ENCODE data around the gene FBXW11. TPM values are rescaled to one million over a fixed set of nuclear protein-coding genes. Genes with fewer than 3 reads are reported as not detected.

FBXW11 gene
- polyA plus RNA-seq, 1 donor (not counting 4 experiments of a cell fraction or from before 2014, with no cell fraction given) = 48.4 TPM

- peak overlapping the region; percentile 76 for H3K27ac ChIP-seq (ENCODE audit: control insufficient read depth, insufficient read depth, low read length)
- H3K9me3 ChIP-seq (ENCODE audit: control insufficient read depth, low read depth, low read length) = peaks cover 2% of the 10 kb centered on the region
- peaks cover 3% of the 10 kb centered on the region for H4K20me1 ChIP-seq (ENCODE audit: control insufficient read depth, extremely low read depth, insufficient read depth, low read length)
- H3K4me2 ChIP-seq (ENCODE audit: control insufficient read depth, extremely low read depth, insufficient read depth, low read depth, low read length) = peak overlapping the region; percentile 79
- H3K9ac ChIP-seq (ENCODE audit: control insufficient read depth, extremely low read depth, insufficient read depth, low read length) = peak overlapping the region; percentile 54
- peak overlapping the region in 2 of 3 experiments; percentile 43 to 53 for H3K4me3 ChIP-seq (ENCODE audit: control insufficient read depth in 2 of 3, extremely low read depth in 1 of 3, insufficient read depth in 2 of 3, low read depth in 1 of 3, low read length in 3 of 3)
- no peaks in the 10 kb centered on the region for H3K27me3 ChIP-seq (ENCODE audit: control insufficient read depth, extremely low read depth, insufficient read depth, low read length)
- H3K4me1 ChIP-seq (ENCODE audit: control insufficient read depth, extremely low read depth, insufficient read depth, low read length) = peaks cover 29% of the 10 kb centered on the region
- FAIRE-seq (no peak), DNase-seq (ENCODE audit: low read depth, low spot score) (no peak)
- no peak for TF ChIP-seq EZH2 (IDR thresholded peaks at IDR 0.05; ENCODE audit: low read length)
- TF ChIP-seq, protein P1, sequence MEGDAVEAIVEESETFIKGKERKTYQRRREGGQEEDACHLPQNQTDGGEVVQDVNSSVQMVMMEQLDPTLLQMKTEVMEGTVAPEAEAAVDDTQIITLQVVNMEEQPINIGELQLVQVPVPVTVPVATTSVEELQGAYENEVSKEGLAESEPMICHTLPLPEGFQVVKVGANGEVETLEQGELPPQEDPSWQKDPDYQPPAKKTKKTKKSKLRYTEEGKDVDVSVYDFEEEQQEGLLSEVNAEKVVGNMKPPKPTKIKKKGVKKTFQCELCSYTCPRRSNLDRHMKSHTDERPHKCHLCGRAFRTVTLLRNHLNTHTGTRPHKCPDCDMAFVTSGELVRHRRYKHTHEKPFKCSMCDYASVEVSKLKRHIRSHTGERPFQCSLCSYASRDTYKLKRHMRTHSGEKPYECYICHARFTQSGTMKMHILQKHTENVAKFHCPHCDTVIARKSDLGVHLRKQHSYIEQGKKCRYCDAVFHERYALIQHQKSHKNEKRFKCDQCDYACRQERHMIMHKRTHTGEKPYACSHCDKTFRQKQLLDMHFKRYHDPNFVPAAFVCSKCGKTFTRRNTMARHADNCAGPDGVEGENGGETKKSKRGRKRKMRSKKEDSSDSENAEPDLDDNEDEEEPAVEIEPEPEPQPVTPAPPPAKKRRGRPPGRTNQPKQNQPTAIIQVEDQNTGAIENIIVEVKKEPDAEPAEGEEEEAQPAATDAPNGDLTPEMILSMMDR (optimal IDR thresholded peaks at IDR 0.05 in 1 of 3, IDR thresholded peaks at IDR 0.05 in 1 of 3, conservative IDR thresholded peaks at IDR 0.05 in 1 of 3; ENCODE audit: extremely low read depth in 1 of 3, insufficient read depth in 2 of 3, low read length in 3 of 3) = no peak
- no peaks in the 10 kb centered on the region for H3K9me1 ChIP-seq (ENCODE audit: control insufficient read depth, extremely low read depth, insufficient read depth, low read length)
- dilution Hi-C loops (cut with MboI; ENCODE audit: extremely low pct_ligation_motif_present, low sequenced_read_pairs) = no loop called here
- no peak overlapping the region for H2AFZ ChIP-seq (ENCODE audit: control insufficient read depth, low read length)
- H3K36me3 ChIP-seq (ENCODE audit: control insufficient read depth in 2 of 2, extremely low read depth in 1 of 2, insufficient read depth in 2 of 2, low read length in 2 of 2) = peaks cover 0 to 12% of the 10 kb centered on the region in 2 experiments
- peaks cover 73% of the 10 kb centered on the region for H3K79me2 ChIP-seq (ENCODE audit: control insufficient read depth, insufficient read depth, low read length)
These were observed 16.3 kb downstream of the FBXW11 start for GRCh38 chr5:171989946-171990712.

DNA sequence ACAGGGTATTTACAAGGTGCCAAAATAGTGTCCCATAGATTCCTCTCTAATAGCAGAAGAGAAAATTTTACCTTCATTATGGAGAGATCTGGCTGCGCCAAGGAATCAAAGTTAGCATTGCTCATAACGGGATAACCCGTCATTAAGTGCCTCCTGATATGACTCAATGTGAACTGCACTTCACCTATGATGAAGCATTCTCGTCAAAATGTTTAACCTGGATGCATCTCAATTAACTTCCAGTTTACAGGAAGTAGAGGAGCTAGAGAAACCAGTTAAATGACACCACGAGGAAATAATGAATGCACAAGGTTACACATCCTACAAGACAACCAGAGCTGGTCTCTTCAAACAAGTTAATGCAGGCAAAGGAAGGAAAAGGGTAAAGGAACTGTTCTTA lies 17.2 kb downstream of the FBXW11 start:
- peak; percentile 88 for FAIRE-seq
- Histone ChIP-seq H3K79me2 (ENCODE audit: control insufficient read depth, insufficient read depth, low read length) (peaks cover 70% of the 10 kb centered on the region), H3K4me1 (ENCODE audit: control insufficient read depth, extremely low read depth, insufficient read depth, low read length) (peaks cover 33% of the 10 kb centered on the region), H2AFZ (ENCODE audit: control insufficient read depth, low read length) (no peak overlapping the region), H3K27me3 (ENCODE audit: control insufficient read depth, extremely low read depth, insufficient read depth, low read length) (no peaks in the 10 kb centered on the region), H3K4me2 (ENCODE audit: control insufficient read depth, extremely low read depth, insufficient read depth, low read depth, low read length) (peak overlapping the region; percentile 79), H3K36me3 (ENCODE audit: control insufficient read depth in 2 of 2, extremely low read depth in 1 of 2, insufficient read depth in 2 of 2, low read length in 2 of 2) (peaks cover 0 to 12% of the 10 kb centered on the region in 2 experiments), H3K27ac (ENCODE audit: control insufficient read depth, insufficient read depth, low read length) (peak overlapping the region; percentile 76), H3K9me3 (ENCODE audit: control insufficient read depth, low read depth, low read length) (peaks cover 2% of the 10 kb centered on the region), H3K4me3 (ENCODE audit: control insufficient read depth in 2 of 3, extremely low read depth in 1 of 3, insufficient read depth in 2 of 3, low read depth in 1 of 3, low read length in 3 of 3) (peak overlapping the region in 2 of 3 experiments; percentile 43 to 53), H3K9ac (ENCODE audit: control insufficient read depth, extremely low read depth, insufficient read depth, low read length) (peak overlapping the region; percentile 54), H3K9me1 (ENCODE audit: control insufficient read depth, extremely low read depth, insufficient read depth, low read length) (no peaks in the 10 kb centered on the region), H4K20me1 (ENCODE audit: control insufficient read depth, extremely low read depth, insufficient read depth, low read length) (peaks cover 3% of the 10 kb centered on the region)
- no peak for TF ChIP-seq EZH2 (IDR thresholded peaks at IDR 0.05; ENCODE audit: low read length)
- TF ChIP-seq, protein P1 (optimal IDR thresholded peaks at IDR 0.05 in 1 of 3, IDR thresholded peaks at IDR 0.05 in 1 of 3, conservative IDR thresholded peaks at IDR 0.05 in 1 of 3; ENCODE audit: extremely low read depth in 1 of 3, insufficient read depth in 2 of 3, low read length in 3 of 3) = no peak
- dilution Hi-C loops (cut with MboI; ENCODE audit: extremely low pct_ligation_motif_present, low sequenced_read_pairs) = no loop called here
- DNase-seq (ENCODE audit: low read depth, low spot score) = peak; percentile 63

Data from keratinocyte (primary cell).